K562 (cell line): ENCODE results near the gene ATP5ME. TPM values are rescaled to one million over a fixed set of nuclear protein-coding genes. Genes with fewer than 3 reads are reported as not detected.

ENCODE experiments used
- ATAC-seq: fragments of 200-7000 bp; cut with Tn5 transposase; 3 replicates; pipeline ENCODE4 v1.9.1; 2020; ENCODE audit warnings: moderate library complexity
- BruUV-seq: library from RNA; stranded (reverse); fragments of 400-500 nt; replicated peaks from 2 replicates; lab custom pipeline; 2021; lab: Mats Ljungman, UMichigan
- CTCF ChIA-PET: fragments of 300-600 bp; formaldehyde crosslinking; extraction: SDS; loops from one replicate; lab custom pipeline; 2021; ENCODE audit warnings: low intra/inter-chr PET ratio; lab: Yijun Ruan, JAX
- POLR2A ChIA-PET: fragments of 300-600, 350-650 bp; sonication (Branson Sonifier 250); formaldehyde crosslinking; extraction: SDS; loops from one replicate; lab custom pipeline; 2021; ENCODE audit warnings: antibody characterized with exemption, inconsistent platforms; lab: Yijun Ruan, JAX
- DNase-seq, 4 experiments: peaks; one replicate each; pipeline versions ENCODE4 v3.0.0 to v3.0.0-alpha.2; 2011 to 2018; ENCODE audit warnings: low spot score in 3 of 4, mixed read lengths in 3 of 4; ENCODE audit errors: extremely low read depth in 1 of 4
- FAIRE-seq: peaks from 2 replicates; lab custom pipeline; 2011; peaks lifted over from hg19 to GRCh38; lab: Jason Lieb, UNC
- H2AFZ ChIP-seq: 2 replicates; pipeline ENCODE4 v1.6.0; 2011; ENCODE audit warnings: low read depth, low read length, control low read depth, inconsistent platforms
- H3K27ac ChIP-seq: fragments of 200-600 bp; 3 replicates; pipeline ENCODE4 v1.8.0; 2011; ENCODE audit warnings: low read depth, mild to moderate bottlenecking, control low read depth, inconsistent platforms, low read length, moderate library complexity, mixed read lengths; ENCODE audit errors: extremely low read depth
- H3K27me3 ChIP-seq, 2 experiments: fragments of 300-600 bp in 1 of 2; 2 replicates in 1 of 2; 3 replicates in 1 of 2; pipeline versions ENCODE4 v1.6.0 to v1.8.0; 2011; ENCODE audit warnings: inconsistent platforms in 2 of 2, low read length in 2 of 2, mild to moderate bottlenecking in 1 of 2, mixed read lengths in 1 of 2, moderate library complexity in 1 of 2; ENCODE audit not compliant: control insufficient read depth in 2 of 2, insufficient read depth in 2 of 2
- H3K36me3 ChIP-seq: fragments of 300-600 bp; 3 replicates; pipeline ENCODE4 v1.8.0; 2011; ENCODE audit warnings: mild to moderate bottlenecking, low read length, inconsistent platforms; ENCODE audit not compliant: control insufficient read depth, insufficient read depth
- H3K4me1 ChIP-seq, 2 experiments: fragments of 200-600 bp in 1 of 2; replicated peaks in 1 of 2; 2 replicates in 1 of 2; 3 replicates in 1 of 2; pipeline versions ENCODE4 v1.5.1 to v1.8.0; 2011; ENCODE audit warnings: inconsistent platforms in 2 of 2, low read length in 2 of 2, mild to moderate bottlenecking in 1 of 2, mixed read lengths in 1 of 2, moderate library complexity in 1 of 2; ENCODE audit not compliant: control insufficient read depth in 2 of 2, insufficient read depth in 2 of 2
- H3K4me2 ChIP-seq: 2 replicates; pipeline ENCODE4 v1.6.1; 2011; ENCODE audit warnings: low read length, control low read depth, inconsistent platforms, mixed read lengths; ENCODE audit not compliant: insufficient read depth
- H3K4me3 ChIP-seq: fragments of 200-600 bp; sonication (generic), shearing (Covaris generic); 2 replicates; pipeline ENCODE4 v1.5.1; 2016; ENCODE audit warnings: control low read depth, inconsistent platforms
- H3K79me2 ChIP-seq: fragments of 200-600 bp; 3 replicates; pipeline ENCODE4 v1.8.0; 2011; ENCODE audit warnings: low read length, inconsistent platforms; ENCODE audit not compliant: control insufficient read depth, insufficient read depth
- H3K9ac ChIP-seq, 2 experiments: 2 replicates each; pipeline versions ENCODE4 v1.6.0 to v1.6.1; 2011; ENCODE audit warnings: low read depth in 2 of 2, low read length in 2 of 2, control low read depth in 1 of 2, inconsistent platforms in 1 of 2, mild to moderate bottlenecking in 1 of 2, mixed read lengths in 1 of 2; ENCODE audit not compliant: insufficient read depth in 1 of 2
- H3K9me1 ChIP-seq: one replicate; pipeline ENCODE4 v1.6.0; 2011; ENCODE audit warnings: inconsistent platforms, mild to moderate bottlenecking, low read length, moderate library complexity; ENCODE audit not compliant: control insufficient read depth, insufficient read depth
- H3K9me3 ChIP-seq: replicated peaks from 2 replicates; pipeline ENCODE4 v1.5.1; 2011; ENCODE audit warnings: low read depth, low read length, inconsistent platforms; ENCODE audit not compliant: control insufficient read depth, insufficient read depth
- H4K20me1 ChIP-seq: replicated peaks from 2 replicates; pipeline ENCODE4 v1.6.1; 2011; ENCODE audit warnings: low read length, inconsistent platforms, mixed read lengths; ENCODE audit not compliant: control insufficient read depth, insufficient read depth
- USF1 ChIP-seq: sonication (generic); formaldehyde crosslinking; IDR thresholded peaks from 2 replicates; pipeline ENCODE4 v1.9.0; 2022; ENCODE audit warnings: mild to moderate bottlenecking, missing genetic modification reagents
- ZBTB5 ChIP-seq: fragments of 450-650 bp; IDR thresholded peaks from 2 replicates; pipeline ENCODE4 v1.6.1; 2017; ENCODE audit warnings: antibody characterized with exemption
- ZNF12 ChIP-seq: sonication (generic); formaldehyde crosslinking; IDR thresholded peaks from 2 replicates; pipeline ENCODE4 v1.4.0; 2020; ENCODE audit warnings: mild to moderate bottlenecking, missing genetic modification reagents
- WGBS: fragments of 100-300 bp; shearing (Covaris generic); methylation state at CpG from one replicate; pipeline ENCODE4 v1.1.6; 2016; ENCODE audit warnings: low coverage, mixed read lengths; ENCODE audit not compliant: insufficient coverage; ENCODE audit errors: missing lambda C conversion rate; 5-methylcytosine and 5-hydroxymethylcytosine counted together
- in situ Hi-C: fragments of 300-500 bp; cut with MboI; formaldehyde crosslinking; loops from 4 replicates; pipeline ENCODE4 v1.15.0; 2018; ENCODE audit warnings: inconsistent platforms, mixed read lengths
- intact Hi-C: fragments of 100-400 bp; cut with micrococcal nuclease; formaldehyde crosslinking; loops from 2 replicates; pipeline ENCODE4 v1.14.2; 2022
- polyA plus RNA-seq, 8 experiments: library from polyadenylated mRNA; depleted of rRNA in 4 of 8; stranded (reverse) in 5 of 8; unstranded in 3 of 8; fragments of >200 nt; fragmentation: Nextera tagmentation in 2 of 8; fragmentation: Illumina TruSeq in 1 of 8; extraction: Ambion mirVana in 2 of 8; extraction: Trizol in 1 of 8; gene quantifications; 2 replicates each; pipeline versions ENCODE4 v1.2.1 to v1.2.3, GENCODE V29; 2011 to 2014; ENCODE audit warnings: inconsistent platforms in 1 of 8, missing spikeins in 1 of 8
- total RNA-seq, 7 experiments: library from RNA; depleted of rRNA in 6 of 7; stranded (reverse); fragments of >200 nt in 6 of 7; fragmentation: Illumina TruSeq in 2 of 7; extraction: Trizol in 2 of 7; gene quantifications; 2 replicates each; pipeline versions ENCODE4 v1.2.1 to v1.2.3, GENCODE V29; 2011 to 2021; ENCODE audit warnings: low replicate concordance in 1 of 7
- TF ChIP-seq, protein P1 (sequence below): fragments of 450-650 bp; formaldehyde crosslinking; IDR thresholded peaks from 2 replicates; pipeline ENCODE4 v1.4.0; 2020; ENCODE audit warnings: mild to moderate bottlenecking, mixed read lengths

The ATP5ME gene
- total and polyA plus RNA-seq, 9 of the 15 experiments (the other 6 are each of a cell fraction or from before 2014, with no cell fraction given) = 509 to 2,480 (median 887) TPM

DNA sequence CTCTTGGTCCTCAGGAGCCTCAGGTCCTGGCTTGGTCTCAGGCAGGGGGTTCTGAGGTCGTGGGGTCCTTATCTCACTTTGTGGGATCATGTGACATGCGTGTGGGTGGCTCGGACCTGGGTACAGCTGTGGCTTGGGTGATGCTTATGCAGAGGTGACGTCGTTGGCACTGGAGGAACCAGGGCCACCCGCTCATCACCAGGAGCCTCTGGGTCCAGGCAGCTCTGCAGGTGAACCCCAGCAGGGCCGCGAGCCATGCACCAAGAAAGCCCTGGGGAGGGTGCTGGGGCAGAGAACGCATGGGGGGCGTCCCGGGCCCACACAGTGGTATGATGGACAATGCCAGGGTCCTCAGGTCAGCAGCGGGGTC is 8.7 kb downstream of the ATP5ME start:
- H3K79me2 ChIP-seq = no peaks in the 10 kb centered on the region
- in situ Hi-C loops = no loop called here
- no peak overlapping the region for H2AFZ ChIP-seq
- H3K4me3 ChIP-seq = no peak overlapping the region
- 2% methylated on average over 12 of the region's 12 CpGs for WGBS
- ChIA-PET POLR2A (interaction anchor here (0.8 kb wide), 1 partner anchor 9 kb away, joined by 3 read pairs; the partner anchor contains the start of genes ATP5ME and MYL5), CTCF (no interaction called here)
- H3K9ac ChIP-seq = no peak overlapping the region
- no TSS peak for BruUV-seq
- no peaks in the 10 kb centered on the region for H3K9me1 ChIP-seq
- TF ChIP-seq, protein P1, sequence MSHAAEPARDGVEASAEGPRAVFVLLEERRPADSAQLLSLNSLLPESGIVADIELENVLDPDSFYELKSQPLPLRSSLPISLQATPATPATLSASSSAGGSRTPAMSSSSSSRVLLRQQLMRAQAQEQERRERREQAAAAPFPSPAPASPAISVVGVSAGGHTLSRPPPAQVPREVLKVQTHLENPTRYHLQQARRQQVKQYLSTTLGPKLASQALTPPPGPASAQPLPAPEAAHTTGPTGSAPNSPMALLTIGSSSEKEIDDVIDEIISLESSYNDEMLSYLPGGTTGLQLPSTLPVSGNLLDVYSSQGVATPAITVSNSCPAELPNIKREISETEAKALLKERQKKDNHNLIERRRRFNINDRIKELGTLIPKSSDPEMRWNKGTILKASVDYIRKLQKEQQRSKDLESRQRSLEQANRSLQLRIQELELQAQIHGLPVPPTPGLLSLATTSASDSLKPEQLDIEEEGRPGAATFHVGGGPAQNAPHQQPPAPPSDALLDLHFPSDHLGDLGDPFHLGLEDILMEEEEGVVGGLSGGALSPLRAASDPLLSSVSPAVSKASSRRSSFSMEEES (CRISPR knock-in tag) = peak; percentile 23
- TF ChIP-seq ZBTB5 (no peak), USF1 (CRISPR knock-in tag) (0 out of 2 replicates have a peak, but pooled peaks have one; percentile 10), ZNF12 (CRISPR knock-in tag) (no peak)
- no peaks in the 10 kb centered on the region for H4K20me1 ChIP-seq
- DNase-seq (no peak), ATAC-seq (no peak), FAIRE-seq (no peak)
- no peaks in the 10 kb centered on the region for H3K9me3 ChIP-seq
- H3K27me3 ChIP-seq = peaks cover 21 to 52% of the 10 kb centered on the region in 2 experiments; a peak in 3 of 5 replicates
- no peaks in the 10 kb centered on the region for H3K36me3 ChIP-seq
- peaks cover 0 to 42% of the 10 kb centered on the region in 2 experiments; a peak in 2 of 5 replicates for H3K4me1 ChIP-seq
- H3K4me2 ChIP-seq = no peak overlapping the region
- H3K27ac ChIP-seq = no peak overlapping the region
- intact Hi-C loops = no loop called here
